GM12878 (cell line): ENCODE data around the gene GMDS. TPM values are rescaled to one million over a fixed set of nuclear protein-coding genes. Genes with fewer than 3 reads are reported as not detected.

Experiments used
- ATAC-seq: fragments of 200-7000 bp; cut with Tn5 transposase; 3 replicates; pipeline ENCODE4 v1.9.1; 2020; ENCODE audit warnings: mild to moderate bottlenecking, moderate library complexity
- BruUV-seq: library from RNA; stranded (reverse); fragments of 400-500 nt; replicated peaks from 2 replicates; lab custom pipeline; 2021; lab: Mats Ljungman, UMichigan
- CTCF ChIA-PET: fragments of 300-600 bp; sonication (Branson Sonifier 250); formaldehyde crosslinking; extraction: SDS; loops from one replicate; lab custom pipeline; 2021; ENCODE audit warnings: inconsistent platforms; lab: Yijun Ruan, JAX
- POLR2A ChIA-PET: fragments of 350-600 bp; formaldehyde crosslinking; extraction: SDS; loops from one replicate; lab custom pipeline; 2021; ENCODE audit warnings: inconsistent platforms; lab: Charles Lee
- RAD21 ChIA-PET: fragments of 300-600 bp; sonication (Branson Sonifier 250); formaldehyde crosslinking; loops from one replicate; lab custom pipeline; 2023; ENCODE audit warnings: antibody characterized with exemption; ENCODE audit not compliant: unreplicated experiment; lab: Charles Lee
- SMC1A ChIA-PET: fragments of 300-600 bp; sonication (Branson Sonifier 250); formaldehyde crosslinking; loops from one replicate; lab custom pipeline; 2023; ENCODE audit not compliant: unreplicated experiment, uncharacterized antibody; lab: Charles Lee
- DNase-seq: peaks from one replicate; pipeline ENCODE4 v3.0.0-alpha.2; 2011; ENCODE audit warnings: low read depth, low spot score
- FAIRE-seq: peaks from 3 replicates; lab custom pipeline; 2011; peaks lifted over from hg19 to GRCh38; lab: Jason Lieb, UNC
- H2AFZ ChIP-seq: 2 replicates; pipeline ENCODE4 v1.6.0; 2011; ENCODE audit warnings: low read depth, low read length, control low read depth; ENCODE audit not compliant: control insufficient read depth
- H3K27ac ChIP-seq: 2 replicates; pipeline ENCODE4 v1.5.1; 2011; ENCODE audit warnings: control low read depth; ENCODE audit not compliant: control insufficient read depth, insufficient read depth
- H3K27me3 ChIP-seq, 2 experiments: replicated peaks in 1 of 2; 2 replicates each; pipeline versions ENCODE4 v1.6.0 to v1.6.1; 2011; ENCODE audit warnings: low read length in 1 of 2; ENCODE audit not compliant: control insufficient read depth in 2 of 2, insufficient read depth in 2 of 2
- H3K36me3 ChIP-seq, 2 experiments: 2 replicates each; pipeline ENCODE4 v1.5.1; 2011; ENCODE audit warnings: low read length in 1 of 2; ENCODE audit not compliant: control insufficient read depth in 2 of 2, insufficient read depth in 2 of 2
- H3K4me1 ChIP-seq: 2 replicates; pipeline ENCODE4 v1.6.1; 2011; ENCODE audit warnings: mild to moderate bottlenecking, low read length, moderate library complexity, mixed read lengths; ENCODE audit not compliant: control insufficient read depth, insufficient read depth
- H3K4me2 ChIP-seq: 2 replicates; pipeline ENCODE4 v1.6.0; 2011; ENCODE audit warnings: control low read depth; ENCODE audit not compliant: control insufficient read depth, insufficient read depth
- H3K4me3 ChIP-seq: fragments of 200-600 bp; sonication (generic); 2 replicates; pipeline ENCODE4 v1.5.1; 2016
- H3K79me2 ChIP-seq: 2 replicates; pipeline ENCODE4 v1.6.0; 2011; ENCODE audit warnings: low read length; ENCODE audit not compliant: control insufficient read depth, insufficient read depth
- H3K9ac ChIP-seq: 2 replicates; pipeline ENCODE4 v1.8.0; 2011; ENCODE audit warnings: low read length, control low read depth, mixed read lengths; ENCODE audit not compliant: control insufficient read depth, insufficient read depth
- H3K9me3 ChIP-seq: replicated peaks from 3 replicates; pipeline ENCODE4 v1.5.1; 2011; ENCODE audit warnings: mild to moderate bottlenecking, low read length; ENCODE audit not compliant: control insufficient read depth, insufficient read depth
- H4K20me1 ChIP-seq: 2 replicates; pipeline ENCODE4 v1.6.0; 2011; ENCODE audit not compliant: control insufficient read depth, insufficient read depth
- CBFB ChIP-seq: IDR thresholded peaks from 2 replicates; pipeline ENCODE4 v1.6.1; 2016; ENCODE audit warnings: antibody characterized with exemption, low read depth
- EZH2 ChIP-seq: IDR thresholded peaks from 2 replicates; pipeline ENCODE4 v1.6.1; 2012; ENCODE audit warnings: low read depth, mild to moderate bottlenecking, control low read depth, inconsistent platforms, low read length, borderline replicate concordance; ENCODE audit not compliant: control insufficient read depth
- IKZF1 ChIP-seq: fragments of 450-650 bp; conservative IDR thresholded peaks from 2 replicates; pipeline ENCODE4 v1.6.1; 2017; ENCODE audit warnings: antibody characterized with exemption, mild to moderate bottlenecking
- KAT2A ChIP-seq: conservative IDR thresholded peaks from 2 replicates; pipeline ENCODE4 v1.6.1; 2011; ENCODE audit warnings: low read depth, low read length; ENCODE audit not compliant: control insufficient read depth
- MEF2B ChIP-seq: fragments of 450-650 bp; IDR thresholded peaks from 2 replicates; pipeline ENCODE4 v1.6.1; 2018; ENCODE audit warnings: mild to moderate bottlenecking, moderate library complexity; ENCODE audit not compliant: partially characterized antibody, poor library complexity, severe bottlenecking
- MTA2 ChIP-seq: fragments of 450-650 bp; IDR thresholded peaks from 2 replicates; pipeline ENCODE4 v1.6.1; 2016; ENCODE audit warnings: low read depth, mild to moderate bottlenecking, moderate library complexity
- MYB ChIP-seq: fragments of 150-350 bp; IDR thresholded peaks from 2 replicates; pipeline ENCODE4 v1.6.1; 2014; ENCODE audit warnings: mild to moderate bottlenecking, low read depth, low read length, borderline replicate concordance
- RFX5 ChIP-seq: IDR thresholded peaks from 2 replicates; pipeline ENCODE4 v1.6.1; 2011; ENCODE audit warnings: low read depth, low read length, improper control_type of control experiment
- SUZ12 ChIP-seq: fragments of 200-600 bp; sonication (generic); IDR thresholded peaks from one replicate; pipeline ENCODE4 v1.6.1; 2018; ENCODE audit warnings: antibody characterized with exemption, mild to moderate bottlenecking; ENCODE audit not compliant: unreplicated experiment
- TBL1XR1 ChIP-seq: IDR thresholded peaks from 2 replicates; pipeline ENCODE4 v1.6.1; 2012; ENCODE audit warnings: low read depth, low read length, improper control_type of control experiment
- TCF12 ChIP-seq: IDR thresholded peaks from 2 replicates; pipeline ENCODE4 v1.6.1; 2011; ENCODE audit warnings: low read depth, mild to moderate bottlenecking, low read length
- ZNF24 ChIP-seq: fragments of 450-650 bp; IDR thresholded peaks from 2 replicates; pipeline ENCODE4 v1.6.1; 2017; ENCODE audit warnings: antibody characterized with exemption, mild to moderate bottlenecking
- WGBS: methylation state at CpG from one replicate; pipeline ENCODE4 v1.1.6; 2016; ENCODE audit warnings: low lambda C conversion rate; ENCODE audit not compliant: insufficient replicate concordance, insufficient coverage; ENCODE audit errors: missing lambda C conversion rate; 5-methylcytosine and 5-hydroxymethylcytosine counted together
- in situ Hi-C: fragments of 300-500 bp; cut with MboI; formaldehyde crosslinking; loops from 9 replicates; pipeline ENCODE4 v1.14.3; 2018; ENCODE audit warnings: mixed read lengths
- intact Hi-C: fragments of 100-400 bp; cut with micrococcal nuclease; formaldehyde crosslinking; loops from one replicate; pipeline ENCODE4 v1.14.2; 2022; ENCODE audit not compliant: unreplicated experiment
- polyA plus RNA-seq, 11 experiments: library from polyadenylated mRNA; depleted of rRNA in 4 of 11; unstranded in 6 of 11; stranded (reverse) in 5 of 11; fragments of >200 nt; fragmentation: Nextera tagmentation in 4 of 11; fragmentation: Illumina TruSeq in 1 of 11; extraction: Ambion mirVana in 4 of 11; extraction: Trizol in 1 of 11; gene quantifications; 1 replicate in 1 of 11; 2 replicates in 10 of 11; pipeline versions ENCODE4 v1.2.1 to v1.2.3, GENCODE V29; 2011 to 2016; ENCODE audit warnings: inconsistent platforms in 2 of 11, missing spikeins in 2 of 11, low read depth in 1 of 11
- total RNA-seq, 4 experiments: library from RNA; depleted of rRNA in 3 of 4; stranded (reverse); fragments of >200 nt in 3 of 4; fragmentation: Illumina TruSeq in 1 of 4; extraction: Trizol in 1 of 4; gene quantifications; 2 replicates each; pipeline versions ENCODE4 v1.2.1 to v1.2.3, GENCODE V29; 2013 to 2021
- TF ChIP-seq, protein P1 (sequence below): fragments of 450-650 bp; IDR thresholded peaks from 2 replicates; pipeline ENCODE4 v1.6.1; 2017; ENCODE audit warnings: low read depth, mild to moderate bottlenecking, moderate library complexity
- TF ChIP-seq, protein P2 (sequence below): fragments of 450-650 bp; conservative IDR thresholded peaks from 2 replicates; pipeline ENCODE4 v1.6.1; 2017; ENCODE audit warnings: mild to moderate bottlenecking, moderate library complexity
- TF ChIP-seq, protein P3 (sequence below): fragments of 450-650 bp; formaldehyde crosslinking; IDR thresholded peaks from 2 replicates; pipeline ENCODE4 v1.4.0; 2022; ENCODE audit warnings: mild to moderate bottlenecking, moderate library complexity

GMDS gene
- total and polyA plus RNA-seq, 10 of the 15 experiments (the other 5 are each of a cell fraction or from before 2014, with no cell fraction given) = 0.61 to 53.8 (median 29.3) TPM

DNA sequence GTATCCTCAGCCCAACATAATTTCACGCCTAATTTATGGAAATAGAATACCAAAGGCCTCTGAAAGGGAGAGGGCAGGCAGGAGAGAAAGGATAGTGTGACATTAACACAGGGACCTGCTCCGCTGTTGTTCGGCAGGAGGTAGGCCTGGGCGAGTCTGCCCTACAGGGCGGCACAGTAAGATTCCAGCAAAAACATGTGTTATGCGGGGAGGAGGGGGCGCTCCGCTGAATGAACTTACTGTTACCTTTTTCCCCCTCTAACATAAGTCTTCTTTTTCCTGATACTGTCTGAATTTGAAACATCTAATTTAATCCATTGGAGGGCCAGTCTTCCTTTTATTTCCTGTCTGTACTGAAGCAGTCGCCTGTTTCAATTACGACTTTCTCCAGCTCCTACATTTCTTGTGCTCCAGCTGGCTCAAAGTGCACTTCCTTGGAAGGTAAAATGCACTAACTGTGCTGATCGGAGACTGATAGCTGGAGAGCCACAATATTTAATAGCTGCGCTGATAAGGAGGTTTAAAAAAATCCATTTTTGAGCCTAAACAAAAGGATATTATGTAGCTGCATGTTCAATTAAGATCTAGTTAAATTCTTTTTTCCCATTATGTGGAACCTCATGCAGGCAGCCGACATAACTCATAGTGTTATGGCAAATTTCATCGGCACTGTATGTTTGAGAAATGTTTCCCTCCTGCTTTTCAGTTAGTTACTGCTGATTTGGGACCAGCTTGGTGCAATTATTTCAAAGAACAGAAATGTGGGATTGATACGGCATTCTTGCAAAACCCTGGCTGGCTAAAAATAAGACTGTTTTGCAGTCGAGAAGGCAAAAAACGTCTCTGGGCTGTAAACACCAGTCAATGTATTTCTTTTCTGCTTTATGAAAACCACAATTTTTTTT is 442.7 kb downstream of the GMDS start:
- Histone ChIP-seq H3K9me3 (no peaks in the 10 kb centered on the region), H3K79me2 (no peaks in the 10 kb centered on the region), H3K4me2 (no peak overlapping the region), H4K20me1 (no peaks in the 10 kb centered on the region), H3K9ac (no peak overlapping the region), H3K4me1 (peaks cover 3% of the 10 kb centered on the region; the same call in 1 of the 2 replicates), H3K27me3 (no peaks in the 10 kb centered on the region), H3K36me3 (no peaks in the 10 kb centered on the region), H3K4me3 (no peak overlapping the region), H2AFZ (no peak overlapping the region), H3K27ac (no peak overlapping the region)
- FAIRE-seq (no peak), ATAC-seq (no peak), DNase-seq (no peak)
- BruUV-seq = no TSS peak
- WGBS = 93% methylated on average over 17 of the region's 17 CpGs
- ChIA-PET CTCF (interaction anchor here (1.4 to 2.2 kb wide), 3 partner anchors 10 to 206 kb away, joined by 3 to 7 read pairs (median 5); no protein-coding TSS in a partner anchor), POLR2A (no interaction called here), RAD21 (no interaction called here), SMC1A (interaction anchor here (0.7 to 0.9 kb wide), 3 partner anchors 10 to 1769 kb away, joined by 3 to 4 read pairs (median 3); no protein-coding TSS in a partner anchor)
- intact Hi-C loops = no loop called here
- in situ Hi-C loops = no loop called here
- TF ChIP-seq ZNF24 (no peak), IKZF1 (no peak), CBFB (no peak), MYB (no peak), RFX5 (no peak), TCF12 (no peak), EZH2 (no peak), MEF2B (no peak), KAT2A (no peak), MTA2 (no peak), SUZ12 (no peak), TBL1XR1 (no peak)
- TF ChIP-seq, protein P1, sequence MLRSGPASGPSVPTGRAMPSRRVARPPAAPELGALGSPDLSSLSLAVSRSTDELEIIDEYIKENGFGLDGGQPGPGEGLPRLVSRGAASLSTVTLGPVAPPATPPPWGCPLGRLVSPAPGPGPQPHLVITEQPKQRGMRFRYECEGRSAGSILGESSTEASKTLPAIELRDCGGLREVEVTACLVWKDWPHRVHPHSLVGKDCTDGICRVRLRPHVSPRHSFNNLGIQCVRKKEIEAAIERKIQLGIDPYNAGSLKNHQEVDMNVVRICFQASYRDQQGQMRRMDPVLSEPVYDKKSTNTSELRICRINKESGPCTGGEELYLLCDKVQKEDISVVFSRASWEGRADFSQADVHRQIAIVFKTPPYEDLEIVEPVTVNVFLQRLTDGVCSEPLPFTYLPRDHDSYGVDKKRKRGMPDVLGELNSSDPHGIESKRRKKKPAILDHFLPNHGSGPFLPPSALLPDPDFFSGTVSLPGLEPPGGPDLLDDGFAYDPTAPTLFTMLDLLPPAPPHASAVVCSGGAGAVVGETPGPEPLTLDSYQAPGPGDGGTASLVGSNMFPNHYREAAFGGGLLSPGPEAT = no peak
- TF ChIP-seq, protein P2, sequence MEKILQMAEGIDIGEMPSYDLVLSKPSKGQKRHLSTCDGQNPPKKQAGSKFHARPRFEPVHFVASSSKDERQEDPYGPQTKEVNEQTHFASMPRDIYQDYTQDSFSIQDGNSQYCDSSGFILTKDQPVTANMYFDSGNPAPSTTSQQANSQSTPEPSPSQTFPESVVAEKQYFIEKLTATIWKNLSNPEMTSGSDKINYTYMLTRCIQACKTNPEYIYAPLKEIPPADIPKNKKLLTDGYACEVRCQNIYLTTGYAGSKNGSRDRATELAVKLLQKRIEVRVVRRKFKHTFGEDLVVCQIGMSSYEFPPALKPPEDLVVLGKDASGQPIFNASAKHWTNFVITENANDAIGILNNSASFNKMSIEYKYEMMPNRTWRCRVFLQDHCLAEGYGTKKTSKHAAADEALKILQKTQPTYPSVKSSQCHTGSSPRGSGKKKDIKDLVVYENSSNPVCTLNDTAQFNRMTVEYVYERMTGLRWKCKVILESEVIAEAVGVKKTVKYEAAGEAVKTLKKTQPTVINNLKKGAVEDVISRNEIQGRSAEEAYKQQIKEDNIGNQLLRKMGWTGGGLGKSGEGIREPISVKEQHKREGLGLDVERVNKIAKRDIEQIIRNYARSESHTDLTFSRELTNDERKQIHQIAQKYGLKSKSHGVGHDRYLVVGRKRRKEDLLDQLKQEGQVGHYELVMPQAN = no peak
- TF ChIP-seq, protein P3, sequence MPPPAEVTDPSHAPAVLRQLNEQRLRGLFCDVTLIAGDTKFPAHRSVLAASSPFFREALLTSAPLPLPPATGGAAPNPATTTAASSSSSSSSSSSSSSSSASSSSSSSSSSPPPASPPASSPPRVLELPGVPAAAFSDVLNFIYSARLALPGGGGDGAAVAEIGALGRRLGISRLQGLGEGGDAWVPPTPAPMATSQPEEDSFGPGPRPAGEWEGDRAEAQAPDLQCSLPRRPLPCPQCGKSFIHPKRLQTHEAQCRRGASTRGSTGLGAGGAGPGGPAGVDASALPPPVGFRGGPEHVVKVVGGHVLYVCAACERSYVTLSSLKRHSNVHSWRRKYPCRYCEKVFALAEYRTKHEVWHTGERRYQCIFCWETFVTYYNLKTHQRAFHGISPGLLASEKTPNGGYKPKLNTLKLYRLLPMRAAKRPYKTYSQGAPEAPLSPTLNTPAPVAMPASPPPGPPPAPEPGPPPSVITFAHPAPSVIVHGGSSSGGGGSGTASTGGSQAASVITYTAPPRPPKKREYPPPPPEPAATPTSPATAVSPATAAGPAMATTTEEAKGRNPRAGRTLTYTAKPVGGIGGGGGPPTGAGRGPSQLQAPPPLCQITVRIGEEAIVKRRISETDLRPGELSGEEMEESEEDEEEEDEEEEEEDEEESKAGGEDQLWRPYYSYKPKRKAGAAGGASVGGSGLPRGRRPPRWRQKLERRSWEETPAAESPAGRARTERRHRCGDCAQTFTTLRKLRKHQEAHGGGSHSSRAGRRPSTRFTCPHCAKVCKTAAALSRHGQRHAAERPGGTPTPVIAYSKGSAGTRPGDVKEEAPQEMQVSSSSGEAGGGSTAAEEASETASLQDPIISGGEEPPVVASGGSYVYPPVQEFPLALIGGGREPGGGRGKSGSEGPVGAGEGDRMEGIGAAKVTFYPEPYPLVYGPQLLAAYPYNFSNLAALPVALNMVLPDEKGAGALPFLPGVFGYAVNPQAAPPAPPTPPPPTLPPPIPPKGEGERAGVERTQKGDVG (CRISPR knock-in tag) = no peak
